ENCODE measurements around the gene ODR4.
A peak's percentile ranks its signal among the peaks of the same experiment; 100 is the strongest.
"Not testable (repeated sequence)": the region's sequence is repeated elsewhere in the genome, so short reads cannot be mapped to it uniquely, and the experiment has no call there.

Gene ODR4

GRCh38 chr1:186375152-186375928, at the start of gene ODR4, which contains the start of gene TPR:
TSS of gene ODR4 (plus strand) at chr1:186375838. CDS start at chr1:186379786, 3,948 bp downstream.
TSS of gene TPR (minus strand) at chr1:186375253. CDS start at chr1:186375028, 225 bp downstream.
- DNase-seq: peak; percentile 97

GRCh38 chr1:186326009-186326408, 49.6 kb upstream of the ODR4 start:
- no peak for DNase-seq

- DNase-seq: no peak
Observed at GRCh38 chr1:186327331-186327730, 48.3 kb upstream of the ODR4 start.

GRCh38 chr1:186330758-186331157, 44.9 kb upstream of the ODR4 start:
- no peak for DNase-seq

GRCh38 chr1:186337554-186337953, 38.1 kb upstream of the ODR4 start:
- no peak for DNase-seq

- DNase-seq: no peak
Observed at GRCh38 chr1:186340772-186341171, 34.9 kb upstream of the ODR4 start.

- not testable (repeated sequence) for DNase-seq
Observed at GRCh38 chr1:186347837-186348691, 27.6 kb upstream of the ODR4 start.

GRCh38 chr1:186374303-186375151, 1.1 kb upstream of the ODR4 start:
- peak; percentile 45 for DNase-seq

- DNase-seq: no peak
Observed at GRCh38 chr1:186375929-186376319, 286 bp downstream of the ODR4 start.

GRCh38 chr1:186386725-186387383, 11.2 kb downstream of the ODR4 start:
- DNase-seq: no peak

GRCh38 chr1:186390925-186391324, 15.3 kb downstream of the ODR4 start:
- DNase-seq: no peak

GRCh38 chr1:186391841-186392240, 16.2 kb downstream of the ODR4 start:
- DNase-seq: no peak

GRCh38 chr1:186392711-186393110, 17.1 kb downstream of the ODR4 start:
- not testable (repeated sequence) for DNase-seq

- DNase-seq: not testable (repeated sequence)
Observed at GRCh38 chr1:186401446-186401845, 25.8 kb downstream of the ODR4 start.

GRCh38 chr1:186403632-186404031, 28.0 kb downstream of the ODR4 start:
- no peak for DNase-seq

GRCh38 chr1:186404454-186405051, 28.9 kb downstream of the ODR4 start:
- no peak for DNase-seq

GRCh38 chr1:186409091-186409490, 33.5 kb downstream of the ODR4 start:
- no peak for DNase-seq

- DNase-seq: no peak
Observed at GRCh38 chr1:186413319-186413718, 37.7 kb downstream of the ODR4 start.

- no peak for DNase-seq
Observed at GRCh38 chr1:186418503-186418902, 42.9 kb downstream of the ODR4 start.

GRCh38 chr1:186420311-186420710, 44.7 kb downstream of the ODR4 start:
- DNase-seq: no peak

- DNase-seq: no peak
Observed at GRCh38 chr1:186420923-186421322, 45.3 kb downstream of the ODR4 start.

GRCh38 chr1:186421446-186421845, 45.8 kb downstream of the ODR4 start:
- DNase-seq: no peak
